H7 (cell line): ENCODE results near the gene TBC1D10A. TPM values are rescaled to one million over a fixed set of nuclear protein-coding genes. Genes with fewer than 3 reads are reported as not detected.

ENCODE experiments used
- DNase-seq: peaks from one replicate; pipeline ENCODE4 v3.0.0; 2012
- H3K27me3 ChIP-seq: 2 replicates; pipeline ENCODE4 v1.6.0; 2011; ENCODE audit warnings: mild to moderate bottlenecking, low read length; ENCODE audit not compliant: control insufficient read depth, insufficient read depth
- H3K36me3 ChIP-seq: replicated peaks from 2 replicates; pipeline ENCODE4 v1.5.1; 2011; ENCODE audit warnings: low read length; ENCODE audit not compliant: control insufficient read depth, insufficient read depth
- H3K4me3 ChIP-seq: 2 replicates; pipeline ENCODE4 v1.5.1; 2011; ENCODE audit warnings: low read depth, mild to moderate bottlenecking, control low read depth, low read length, moderate library complexity; ENCODE audit not compliant: insufficient read depth
- total RNA-seq: library from RNA; depleted of rRNA; stranded (reverse); fragments of >200 nt; shearing (Covaris generic); gene quantifications from 2 replicates; pipeline ENCODE4 v1.2.3, GENCODE V29; 2014

The TBC1D10A gene
- total RNA-seq, 1 experiment from 2014 or later = 12.6 TPM

GRCh38 chr22:30252411-30253204 is 74.1 kb downstream of the TBC1D10A start:
- Histone ChIP-seq H3K4me3 (no peak overlapping the region), H3K36me3 (no peaks in the 10 kb centered on the region; the same call in 1 of the 2 replicates), H3K27me3 (no peaks in the 10 kb centered on the region; the same call in 1 of the 2 replicates)
- peak; percentile 74 for DNase-seq

- H3K4me3 ChIP-seq = no peak overlapping the region
- no peak for DNase-seq
These were observed 75.0 kb downstream of the TBC1D10A start for GRCh38 chr22:30251711-30252110.

GRCh38 chr22:30250661-30251267 is 76.0 kb downstream of the TBC1D10A start:
- DNase-seq = peak; percentile 80
- Histone ChIP-seq H3K4me3 (no peak overlapping the region), H3K27me3 (peaks cover 5% of the 10 kb centered on the region; the same call in 1 of the 2 replicates), H3K36me3 (no peaks in the 10 kb centered on the region; the same call in 1 of the 2 replicates)

More at GRCh38 chr22:30251711-30252110, 75.0 kb downstream of the TBC1D10A start:
- no peaks in the 10 kb centered on the region; the same call in 1 of the 2 replicates for H3K36me3 ChIP-seq
- H3K27me3 ChIP-seq = peaks cover 3% of the 10 kb centered on the region; the same call in 1 of the 2 replicates

- H3K4me3 ChIP-seq = no peak overlapping the region
- peaks cover 6% of the 10 kb centered on the region; the same call in 1 of the 2 replicates for H3K27me3 ChIP-seq
- H3K36me3 ChIP-seq = no peaks in the 10 kb centered on the region; the same call in 1 of the 2 replicates
- DNase-seq = no peak
These were observed 76.6 kb downstream of the TBC1D10A start for GRCh38 chr22:30250039-30250565.

- Histone ChIP-seq H3K4me3 (no peak overlapping the region), H3K27me3 (peaks cover 6% of the 10 kb centered on the region; the same call in 1 of the 2 replicates), H3K36me3 (peaks cover under 1% of the 10 kb centered on the region)
- DNase-seq = peak; percentile 69
These were observed 77.4 kb downstream of the TBC1D10A start for GRCh38 chr22:30249049-30250038.

GRCh38 chr22:30248484-30248883 is 78.3 kb downstream of the TBC1D10A start:
- H3K36me3 ChIP-seq = peaks cover 7% of the 10 kb centered on the region
- H3K4me3 ChIP-seq = no peak overlapping the region
- DNase-seq = peak; percentile 51
- peaks cover 6% of the 10 kb centered on the region; the same call in 1 of the 2 replicates for H3K27me3 ChIP-seq

- peak; percentile 64 for DNase-seq
- Histone ChIP-seq H3K27me3 (peaks cover 6% of the 10 kb centered on the region; the same call in 1 of the 2 replicates), H3K36me3 (peaks cover 9% of the 10 kb centered on the region), H3K4me3 (no peak overlapping the region)
These were observed 78.8 kb downstream of the TBC1D10A start for GRCh38 chr22:30247974-30248373.

GRCh38 chr22:30247561-30247960 is 79.2 kb downstream of the TBC1D10A start:
- Histone ChIP-seq H3K4me3 (no peak overlapping the region), H3K36me3 (peaks cover 12% of the 10 kb centered on the region), H3K27me3 (peaks cover 6% of the 10 kb centered on the region; the same call in 1 of the 2 replicates)
- no peak for DNase-seq

- peaks cover 6% of the 10 kb centered on the region; the same call in 1 of the 2 replicates for H3K27me3 ChIP-seq
- DNase-seq = peak; percentile 80
These were observed 79.8 kb downstream of the TBC1D10A start for GRCh38 chr22:30246814-30247376.

GRCh38 chr22:30245985-30246813 is 80.5 kb downstream of the TBC1D10A start, which contains the start of gene LIF:
TSS of gene LIF (minus strand) at chr22:30246759. CDS start at chr22:30246695, 64 bp downstream.
- Histone ChIP-seq H3K36me3 (peaks cover 13% of the 10 kb centered on the region), H3K27me3 (peaks cover 6% of the 10 kb centered on the region; the same call in 1 of the 2 replicates), H3K4me3 (peak within 1 kb of the TSS; percentile 56)
- peak; percentile 89 for DNase-seq

More at GRCh38 chr22:30246814-30247376, 79.8 kb downstream of the TBC1D10A start:
- peaks cover 13% of the 10 kb centered on the region for H3K36me3 ChIP-seq
- peak overlapping the region; percentile 56 for H3K4me3 ChIP-seq

- peak; percentile 83 for DNase-seq
These were observed 81.4 kb downstream of the TBC1D10A start for GRCh38 chr22:30245181-30245984.

GRCh38 chr22:30244641-30245040 is 82.1 kb downstream of the TBC1D10A start:
- DNase-seq = no peak
- H3K27me3 ChIP-seq = peaks cover 6% of the 10 kb centered on the region; the same call in 1 of the 2 replicates
- H3K36me3 ChIP-seq = peaks cover 13% of the 10 kb centered on the region
- H3K4me3 ChIP-seq = no peak overlapping the region

More at GRCh38 chr22:30245181-30245984, 81.4 kb downstream of the TBC1D10A start:
- peaks cover 13% of the 10 kb centered on the region for H3K36me3 ChIP-seq
- H3K27me3 ChIP-seq = peaks cover 6% of the 10 kb centered on the region; the same call in 1 of the 2 replicates
- H3K4me3 ChIP-seq = peak overlapping the region; percentile 56
